ENCODE measurements around the gene ZSWIM6.
"Not testable (repeated sequence)": the region's sequence is repeated elsewhere in the genome, so short reads cannot be mapped to it uniquely, and the experiment has no call there.

The ZSWIM6 gene

DNA sequence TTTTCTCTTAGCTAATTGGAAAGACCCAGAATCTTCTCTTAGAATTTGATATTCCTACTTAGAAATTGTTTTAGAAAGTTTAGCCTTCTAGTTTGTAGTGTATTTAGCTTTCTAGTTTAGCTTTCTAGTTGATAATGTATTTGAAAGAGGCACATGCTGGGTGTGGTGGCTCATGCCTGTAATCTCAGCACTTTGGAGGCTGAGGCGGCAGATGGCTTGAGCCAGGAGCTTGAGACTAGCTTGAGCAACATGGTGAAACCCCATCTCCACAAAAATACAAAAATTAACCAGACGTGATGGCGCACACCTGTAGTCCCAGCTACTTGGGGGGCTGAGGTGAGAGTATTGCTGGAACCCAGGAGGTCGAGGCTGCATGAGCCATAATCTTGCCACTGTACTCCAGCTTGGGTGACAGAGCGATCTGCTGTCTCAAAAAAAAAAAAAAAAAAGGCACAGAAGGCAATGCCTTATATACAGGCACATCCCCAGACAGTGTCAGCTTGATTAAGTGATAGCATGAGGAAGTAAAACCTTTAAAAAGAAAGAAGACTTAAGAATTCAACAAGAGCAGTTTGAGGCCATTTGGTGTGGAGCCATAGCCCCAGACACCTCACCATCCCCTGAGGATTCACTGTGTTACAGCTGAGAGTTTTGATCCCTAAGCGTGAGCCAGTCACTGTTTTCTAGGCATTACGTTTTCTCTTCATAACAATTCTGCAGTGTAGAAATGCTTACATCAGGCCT, 34.6 kb downstream of the ZSWIM6 start:
- no peak for DNase-seq

DNA sequence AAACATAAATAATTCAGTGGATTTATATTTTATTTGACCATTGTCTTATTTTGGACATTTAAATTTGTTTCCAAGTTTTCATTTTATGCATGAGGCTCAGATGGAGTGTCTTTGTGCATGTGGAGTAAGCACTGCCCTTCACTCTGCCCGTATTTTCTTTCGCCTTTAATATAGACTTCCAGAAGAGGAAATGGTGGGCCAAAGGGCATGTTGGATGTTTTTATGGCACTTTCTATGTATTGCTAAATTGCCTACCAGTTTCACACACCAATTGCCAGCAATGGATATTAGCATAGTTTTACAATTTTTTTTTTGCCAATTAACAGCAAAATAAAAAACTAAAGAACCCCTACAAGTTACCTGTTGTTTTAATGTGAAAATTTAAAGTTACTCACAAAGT, 38.4 kb downstream of the ZSWIM6 start:
- DNase-seq = no peak

DNA sequence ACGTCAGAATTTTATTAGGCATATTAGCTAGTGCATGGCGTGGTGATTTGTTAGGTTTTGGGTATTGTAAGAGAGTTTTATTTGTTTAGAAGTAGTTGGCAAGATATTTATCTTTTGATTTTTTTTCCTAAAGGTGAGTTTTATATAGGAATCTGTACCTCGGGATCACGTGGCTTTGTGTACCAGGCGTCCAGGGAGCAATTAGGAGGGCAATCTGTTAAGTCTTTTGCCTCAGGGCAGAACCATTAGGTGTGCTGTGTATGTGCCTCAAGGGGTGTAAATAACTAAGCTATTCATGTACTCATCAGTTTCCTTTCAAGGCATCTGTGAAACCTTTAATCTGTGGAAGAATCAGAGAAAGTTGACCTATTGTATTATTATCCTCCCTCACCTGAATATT, 39.4 kb downstream of the ZSWIM6 start:
- DNase-seq = no peak

DNA sequence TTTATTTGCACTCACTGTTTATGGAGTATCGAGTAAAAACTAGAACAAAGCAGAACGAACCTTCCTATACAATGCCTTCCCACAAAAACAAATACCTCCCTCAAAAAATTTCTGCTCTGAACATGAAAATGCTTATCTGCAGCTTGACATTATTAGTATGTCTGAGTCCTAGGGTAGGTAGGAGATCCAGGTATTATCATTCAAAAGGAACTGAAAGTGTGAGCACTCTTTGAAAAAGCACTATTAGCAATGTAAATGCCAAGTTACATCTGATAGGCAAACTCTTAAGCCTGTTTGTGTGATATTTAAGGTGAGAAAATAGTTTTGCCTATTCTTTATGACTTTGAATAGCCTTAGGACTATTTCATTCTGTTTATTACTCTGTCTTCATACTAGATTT, 47.6 kb downstream of the ZSWIM6 start:
- no peak for DNase-seq

DNA sequence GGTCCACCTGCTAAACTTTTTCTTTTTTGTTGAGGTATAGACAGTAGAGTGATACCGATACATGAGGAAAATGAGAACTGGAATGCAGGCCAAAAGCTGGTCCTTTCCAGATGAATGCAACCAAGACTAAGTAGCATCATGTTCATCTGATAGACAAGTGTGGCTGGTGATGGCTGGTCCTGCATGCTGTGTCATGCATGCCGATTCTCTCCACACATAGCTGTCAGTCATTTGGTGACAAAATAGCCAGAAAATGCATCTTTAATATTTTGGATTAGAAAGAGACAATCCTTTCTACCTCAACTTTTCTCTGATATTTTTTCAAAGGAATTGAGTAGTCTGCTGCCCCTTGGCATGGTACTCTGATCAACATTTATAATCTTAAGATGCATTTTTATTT, 49.9 kb downstream of the ZSWIM6 start:
- DNase-seq = no peak

DNA sequence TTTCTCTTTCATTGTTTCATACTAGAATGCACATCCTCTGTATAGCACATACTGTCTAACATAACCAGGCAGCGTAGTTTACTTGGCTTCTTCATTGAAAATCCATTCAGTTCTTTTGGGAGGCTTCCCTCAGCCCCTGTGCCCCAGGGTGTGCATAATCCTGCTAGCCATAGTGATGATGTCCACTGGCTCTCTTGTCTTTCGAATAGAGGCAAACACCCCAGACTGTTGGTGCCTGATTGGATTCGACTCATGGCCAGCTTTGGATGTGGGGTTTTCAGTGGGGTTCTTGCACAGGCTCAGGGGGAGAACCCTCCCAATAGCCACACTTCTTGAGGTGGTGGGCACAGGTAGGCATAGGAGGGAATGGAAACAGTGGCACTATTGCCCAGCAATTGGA, 53.6 kb downstream of the ZSWIM6 start:
- no peak for DNase-seq

DNA sequence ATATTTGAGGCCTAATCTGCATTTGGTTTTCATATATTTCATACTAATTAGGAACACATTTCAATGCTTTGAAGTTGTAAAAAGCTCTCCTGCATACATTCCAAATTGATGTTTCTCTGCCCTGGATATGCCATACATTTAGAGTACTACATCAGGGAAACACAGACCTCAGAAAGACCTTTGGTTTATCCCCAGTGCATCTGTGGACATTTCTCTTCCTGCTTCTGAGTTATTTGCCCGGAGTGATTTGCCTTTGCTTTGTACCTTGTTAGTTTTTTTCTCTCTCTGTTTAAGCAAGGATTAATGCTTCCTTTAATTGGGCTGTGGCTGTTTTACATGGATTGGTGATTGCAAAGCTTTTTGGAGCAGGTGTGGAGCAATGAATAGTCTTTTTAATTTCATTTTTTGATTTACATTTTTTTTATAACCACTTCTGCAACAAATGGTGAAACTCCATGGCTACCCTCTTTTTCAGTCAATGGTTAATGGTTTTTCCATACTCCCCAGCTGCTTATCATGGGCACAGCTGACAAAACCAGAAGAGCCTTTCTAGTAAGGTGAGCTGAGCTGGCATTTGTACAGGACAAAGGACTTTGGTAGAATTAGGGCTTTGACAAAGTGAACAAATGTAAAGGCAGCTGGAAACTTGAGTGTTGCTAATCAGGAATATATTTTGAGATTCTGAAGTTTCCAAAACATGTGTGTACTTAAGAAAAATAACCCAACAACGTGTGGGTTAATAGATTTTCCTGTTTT, 54.2 kb downstream of the ZSWIM6 start:
- DNase-seq = no peak

DNA sequence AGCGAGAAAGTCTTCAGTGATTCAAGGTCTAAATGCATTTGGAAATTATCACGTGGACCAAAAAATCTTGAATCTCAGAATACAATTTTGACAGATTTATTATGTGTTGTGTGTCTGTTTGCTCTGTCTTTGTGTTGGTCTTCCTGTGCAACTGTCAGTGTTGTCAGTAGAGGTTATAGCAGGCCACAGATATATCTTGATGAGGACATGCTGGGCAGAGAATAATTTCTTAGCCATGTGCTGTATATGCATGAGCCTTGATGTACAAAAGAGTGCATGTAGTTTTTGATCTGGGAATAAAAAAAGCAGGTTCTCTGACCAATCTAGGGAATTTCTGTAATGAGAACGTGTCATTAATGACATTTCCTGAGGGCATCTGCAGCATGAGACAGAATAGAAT, 57.6 kb downstream of the ZSWIM6 start:
- no peak for DNase-seq

DNA sequence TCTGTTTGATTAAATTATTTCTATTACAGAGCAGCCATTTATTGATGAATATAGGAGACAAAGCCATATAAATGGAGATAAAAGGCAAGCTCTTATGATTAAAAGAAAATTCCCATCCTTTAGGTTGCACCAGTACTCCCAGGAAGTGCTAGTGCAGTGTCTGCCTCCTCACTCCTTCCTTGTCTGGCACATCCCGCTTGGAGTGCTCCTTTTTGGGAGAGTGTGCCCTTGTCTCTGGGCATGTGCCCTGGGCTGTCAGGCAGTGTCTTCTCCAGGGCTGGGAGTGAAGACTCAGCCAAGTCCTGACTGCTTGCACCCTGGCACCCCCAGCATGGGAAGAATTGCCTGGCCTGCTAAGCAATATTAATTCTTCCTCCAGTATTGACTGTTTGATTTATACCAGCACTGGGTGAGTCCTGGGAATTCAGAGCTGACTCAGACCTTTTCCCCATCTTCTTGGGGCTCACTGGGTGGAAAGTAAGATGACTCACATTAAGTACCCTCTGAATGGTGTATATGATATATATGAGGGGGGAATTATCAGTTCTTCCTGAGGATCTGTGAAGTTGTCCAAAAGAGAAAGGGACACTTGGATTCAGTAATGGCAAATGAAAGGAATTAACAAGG, 62.1 kb downstream of the ZSWIM6 start:
- no peak for DNase-seq

DNA sequence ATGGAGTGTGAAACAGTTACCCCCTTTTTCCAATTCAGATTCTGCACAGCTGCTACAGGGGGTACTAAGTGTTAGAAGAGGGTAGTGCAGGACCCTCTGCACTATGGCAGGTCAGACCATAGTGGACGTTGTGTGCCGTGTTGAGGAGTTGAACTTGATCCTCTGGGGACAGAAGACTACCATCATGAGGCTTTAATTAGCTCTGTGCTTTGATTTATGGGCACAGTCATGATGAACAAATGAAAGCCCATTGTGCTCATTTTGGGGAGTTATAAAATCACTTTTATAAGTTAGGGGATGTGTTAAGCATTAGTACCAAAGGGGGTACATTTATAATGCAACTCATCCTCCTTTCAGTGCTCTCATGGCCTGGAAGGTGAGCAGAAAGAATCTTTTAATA, 62.7 kb downstream of the ZSWIM6 start:
- DNase-seq = no peak

DNA sequence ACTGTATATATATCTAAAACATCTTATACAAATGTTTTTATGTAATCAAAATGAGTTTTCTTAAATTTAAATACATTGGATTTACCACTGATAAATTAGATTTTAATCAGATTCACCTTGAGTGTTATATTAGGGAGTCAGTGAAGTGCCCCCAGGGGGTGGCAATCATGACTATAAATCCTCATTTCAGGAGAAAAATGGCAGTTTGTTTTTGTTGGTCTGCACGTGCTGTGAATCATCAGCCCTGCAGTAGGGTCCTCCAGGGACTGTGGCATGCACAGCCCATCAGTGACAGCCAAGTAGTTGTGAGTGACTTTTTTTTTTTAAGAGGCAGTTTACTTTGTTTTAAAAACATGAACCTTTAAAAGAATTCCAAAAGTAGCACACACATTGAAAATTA, 65.2 kb downstream of the ZSWIM6 start:
- no peak for DNase-seq

DNA sequence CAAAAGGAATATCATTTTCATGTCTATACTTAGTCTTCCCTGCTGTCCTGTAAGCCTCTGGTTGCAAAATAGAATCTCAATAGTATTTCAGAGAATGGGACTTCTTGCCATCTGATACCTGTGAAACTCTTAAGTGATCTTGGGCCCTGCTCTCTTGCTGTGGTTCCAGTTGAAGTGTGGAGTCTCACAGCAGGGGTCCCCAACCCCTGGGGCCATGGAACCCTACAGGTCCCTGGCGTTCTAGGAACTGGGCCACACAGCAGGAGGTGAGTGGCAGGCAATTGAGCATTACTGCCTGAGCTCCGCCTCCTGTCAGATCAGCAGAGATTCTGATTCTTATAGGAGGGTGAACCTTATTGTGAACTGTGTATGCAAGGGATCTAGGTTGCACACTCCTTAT, 65.9 kb downstream of the ZSWIM6 start:
- no peak for DNase-seq

DNA sequence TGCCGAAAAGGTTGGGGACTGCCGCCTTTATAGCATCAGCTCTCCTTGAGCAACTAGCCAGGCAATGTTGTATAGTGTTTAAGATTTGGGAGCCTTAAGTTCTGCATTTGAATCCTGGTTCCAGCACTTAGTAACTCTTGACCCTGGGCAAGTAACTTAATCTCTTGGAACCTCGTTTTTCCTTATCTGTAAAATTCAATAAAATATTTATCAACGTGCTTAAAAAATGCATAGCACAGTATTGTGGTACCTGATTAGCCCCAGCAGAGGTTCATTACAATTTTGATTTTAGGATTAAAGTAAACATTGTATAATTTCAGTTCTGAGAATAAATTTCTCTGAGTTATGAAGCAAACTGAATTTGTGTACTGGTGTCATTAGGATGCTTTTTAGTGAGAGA, 66.4 kb downstream of the ZSWIM6 start:
- no peak for DNase-seq

DNA sequence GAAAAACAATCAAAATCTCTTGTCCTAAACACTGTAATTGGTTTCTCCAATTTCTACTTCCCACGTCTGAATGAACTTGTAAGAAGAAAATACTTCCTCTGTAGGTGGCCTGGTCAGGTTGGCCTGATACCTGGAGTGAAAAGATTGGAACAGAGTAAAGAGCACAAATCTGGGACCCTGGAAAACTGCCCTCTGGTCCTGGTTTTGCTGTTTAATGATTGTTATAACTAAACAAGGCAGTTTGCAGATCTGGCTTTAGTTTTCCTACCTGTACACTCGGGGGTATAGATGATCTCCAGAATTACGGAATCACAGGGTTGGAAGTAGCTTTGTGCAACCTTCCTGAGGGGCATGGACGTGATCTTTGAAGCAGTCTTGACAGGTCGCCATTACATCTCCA, 67.6 kb downstream of the ZSWIM6 start:
- DNase-seq = no peak

DNA sequence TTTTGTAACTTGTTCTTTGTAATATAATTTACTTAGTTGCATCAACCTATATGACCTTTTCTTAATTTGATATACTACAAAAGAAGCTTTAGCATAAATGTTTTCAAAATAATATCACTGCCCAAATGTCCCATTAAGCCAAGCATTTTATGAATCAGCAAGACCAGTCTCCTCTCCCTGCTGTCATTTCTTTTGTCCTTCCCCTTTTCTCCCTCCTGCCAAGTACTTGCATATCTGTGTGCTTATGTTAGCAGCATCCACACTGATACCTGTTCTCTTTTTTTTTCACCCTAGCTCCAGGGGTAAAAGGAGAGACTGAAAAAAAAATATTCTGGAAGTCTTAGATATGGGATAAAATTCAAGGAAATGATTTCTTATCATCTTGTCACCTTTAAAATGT, 69.7 kb downstream of the ZSWIM6 start:
- no peak for DNase-seq

DNA sequence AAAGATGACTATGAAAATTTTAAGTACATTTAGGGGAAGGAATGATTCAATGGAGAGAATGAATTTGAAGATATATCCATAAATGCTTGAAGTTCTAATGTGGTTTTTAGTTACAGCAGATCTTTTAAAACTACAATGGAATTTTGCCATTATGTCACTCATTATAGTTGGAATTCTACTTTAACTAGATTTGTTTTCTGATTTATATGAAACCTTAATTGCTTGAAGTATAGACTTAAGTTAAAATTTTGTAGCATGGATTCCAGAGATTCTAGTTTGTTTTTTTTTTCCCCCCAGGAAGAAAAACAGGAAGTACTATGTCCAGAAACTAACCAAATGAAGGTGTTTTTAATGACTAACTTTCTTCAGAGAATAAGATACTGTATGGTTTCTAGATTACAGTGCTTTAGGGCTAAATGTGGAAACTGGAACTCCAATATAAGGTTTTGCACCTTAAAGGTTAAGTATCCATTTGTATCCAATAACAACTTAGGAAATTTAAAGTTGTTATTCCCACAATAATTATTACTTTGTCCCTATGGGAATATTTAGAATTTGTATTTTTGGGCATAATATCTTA, 70.3 kb downstream of the ZSWIM6 start:
- no peak for DNase-seq

DNA sequence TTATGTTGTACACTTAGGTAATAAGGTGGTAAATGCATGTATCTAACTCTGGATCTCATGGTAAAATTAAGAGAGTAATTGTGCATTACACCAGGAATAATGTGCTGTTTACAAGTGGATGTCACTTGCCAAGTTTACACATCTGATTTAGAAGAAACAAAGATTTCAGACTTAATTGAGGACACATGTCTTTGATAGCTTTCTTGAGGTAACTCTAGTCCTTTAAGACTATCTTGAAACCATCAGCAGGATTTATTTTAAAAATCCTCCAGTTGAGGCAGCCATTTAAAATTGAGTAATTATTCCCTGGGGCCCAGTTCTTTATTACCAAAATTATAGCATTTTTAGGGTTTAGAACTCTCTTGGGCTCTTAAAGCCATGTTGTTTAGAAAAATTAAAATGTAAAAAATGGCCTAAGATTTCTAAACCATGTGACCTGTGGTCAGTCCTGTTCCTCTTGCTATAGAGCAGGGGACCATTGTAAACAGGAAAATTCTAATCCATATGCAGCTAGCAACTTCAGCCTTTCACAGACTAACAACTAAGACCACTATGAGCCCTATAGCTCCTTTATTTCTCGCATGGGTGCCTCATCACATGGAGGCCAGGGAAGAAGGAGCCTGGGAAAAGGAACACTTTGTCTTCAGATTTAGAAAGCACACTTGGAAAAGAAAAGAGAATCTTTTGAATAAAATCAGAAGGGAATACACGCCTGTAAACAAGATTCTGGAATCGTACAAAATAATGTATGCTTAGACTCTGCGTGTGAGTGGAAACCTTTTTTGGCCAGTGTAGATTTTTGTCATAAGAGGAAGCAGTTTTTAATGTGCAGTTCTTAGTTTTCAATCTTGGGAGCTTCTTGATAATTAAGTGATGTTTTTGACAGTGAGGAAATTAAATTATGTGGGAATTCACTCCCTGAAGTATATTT, 71.2 kb downstream of the ZSWIM6 start:
- no peak for DNase-seq

DNA sequence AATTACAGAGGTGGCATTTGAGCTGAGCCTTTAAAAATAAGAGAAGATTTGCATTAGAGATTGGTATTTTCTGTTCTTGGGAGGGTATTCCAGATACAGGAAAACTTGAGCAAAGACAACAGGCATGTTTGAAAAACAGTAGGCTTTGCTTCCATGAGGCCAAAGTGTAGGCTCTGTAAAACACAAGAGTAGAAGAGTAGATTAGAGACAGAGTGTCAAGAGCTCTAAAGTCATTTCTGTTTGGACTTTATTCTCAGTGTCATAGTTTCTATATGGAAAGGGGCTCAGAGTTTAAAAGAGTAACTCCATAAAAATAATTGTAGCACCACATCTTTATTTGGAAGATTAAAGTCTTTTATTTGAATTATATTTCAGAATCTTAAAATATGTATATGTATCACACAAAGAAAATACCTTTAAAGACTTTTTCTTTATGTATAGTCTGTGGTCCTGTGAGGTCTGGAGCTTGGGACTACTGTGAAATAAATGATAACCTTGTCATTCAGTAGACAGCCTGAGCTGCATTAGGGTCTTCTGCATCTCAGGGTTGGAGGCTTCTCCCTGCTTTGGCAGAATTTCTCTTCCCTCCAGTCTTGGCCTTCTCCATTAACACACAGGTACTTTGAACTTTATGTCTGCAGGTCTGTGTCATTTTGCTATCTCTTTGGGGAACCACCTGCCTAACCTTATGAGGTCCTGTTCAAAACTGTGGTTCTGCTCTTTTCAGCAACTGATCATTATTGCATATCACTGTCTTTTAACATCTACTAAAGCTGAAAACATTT, 73.6 kb downstream of the ZSWIM6 start:
- no peak for DNase-seq

DNA sequence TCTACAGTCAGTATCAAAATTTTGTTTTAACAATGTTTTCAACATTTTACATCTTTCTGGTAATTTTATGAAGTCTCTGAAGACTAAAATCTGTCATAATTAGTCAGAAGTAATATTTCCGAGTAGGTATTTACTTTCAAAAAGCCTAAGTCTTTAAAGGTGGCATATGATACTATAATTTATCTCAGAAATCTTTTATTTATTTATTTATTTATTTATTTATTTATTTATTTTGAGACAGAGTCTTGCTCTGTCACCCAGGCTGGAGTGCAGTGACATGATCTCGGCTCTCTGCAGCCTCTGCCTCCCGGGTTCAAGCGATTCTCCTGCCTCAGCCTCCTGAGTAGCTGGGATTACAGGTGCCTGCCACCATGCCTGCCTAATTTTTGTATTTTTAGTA, 74.4 kb downstream of the ZSWIM6 start:
- not testable (repeated sequence) for DNase-seq

DNA sequence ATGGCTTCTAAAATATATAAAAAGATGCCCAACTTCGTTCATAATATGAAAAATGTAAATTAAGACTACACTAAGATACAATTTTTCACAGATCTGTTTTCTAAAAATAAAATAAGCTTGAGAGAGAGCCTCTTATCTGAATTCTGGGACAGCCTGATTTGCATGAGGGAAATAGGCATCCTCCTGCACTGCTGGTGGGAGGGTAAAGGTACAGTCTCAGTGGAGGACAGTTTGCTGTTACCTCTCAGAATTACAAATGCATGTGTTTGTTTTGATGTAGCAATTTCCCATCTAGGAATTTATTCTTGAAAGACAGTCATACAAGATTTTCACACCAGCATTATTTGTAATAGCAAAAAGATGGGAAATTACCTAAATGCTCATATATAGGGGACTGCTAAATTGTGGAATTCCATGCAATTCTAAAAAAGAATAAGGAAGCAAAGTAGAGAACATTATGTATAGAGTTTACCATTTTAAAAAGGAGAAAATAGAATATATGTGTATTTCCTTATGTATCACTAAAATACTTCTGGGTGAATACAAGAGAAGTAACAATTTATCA, 75.7 kb downstream of the ZSWIM6 start:
- no peak for DNase-seq

DNA sequence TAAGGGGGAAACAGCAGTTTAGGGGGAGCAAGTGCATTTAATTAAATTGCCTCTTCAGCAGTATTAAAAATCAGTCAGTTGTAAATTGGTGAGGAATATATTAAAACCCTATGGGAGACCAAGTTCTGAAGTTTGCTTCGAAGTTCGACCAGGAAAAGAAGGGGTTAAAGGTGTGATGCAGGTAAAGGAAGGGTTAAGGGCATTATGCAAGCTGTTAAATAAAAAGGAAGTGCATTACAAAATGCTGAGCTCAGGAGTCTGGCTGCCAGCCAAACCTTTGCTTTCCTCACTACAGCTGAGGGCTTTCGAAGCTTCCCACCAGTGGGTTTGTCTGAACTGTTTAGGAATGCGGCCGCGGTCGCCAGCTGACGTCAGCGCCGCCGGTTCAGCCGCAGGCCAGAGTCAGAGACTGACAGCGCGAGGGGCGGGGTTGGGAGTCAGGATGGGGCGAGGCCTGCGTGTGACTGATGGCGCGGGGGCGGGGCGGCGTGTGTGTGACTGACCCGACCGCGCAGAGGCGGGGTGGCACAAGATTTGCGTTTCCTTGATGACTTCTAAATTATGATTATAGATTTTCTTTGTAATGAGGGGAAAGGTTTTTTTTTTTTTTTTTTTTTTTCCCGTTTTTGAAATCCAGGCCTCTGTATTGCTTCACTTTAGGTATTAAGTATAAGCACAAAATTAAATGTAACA, 76.6 kb downstream of the ZSWIM6 start:
- DNase-seq = peak; percentile 97 to 98

All from CD4-positive, alpha-beta T cell treated with Interleukin-1 beta for 1 hour (primary cell).